HG03571 (cell line): Measurements from ENCODE around the gene PLCH2.

ENCODE experiments used
- ATAC-seq: cut with Tn5 transposase; IDR thresholded peaks from one replicate; pipeline ENCODE4 v1.9.1; 2021; ENCODE audit not compliant: unreplicated experiment

PLCH2 gene

DNA sequence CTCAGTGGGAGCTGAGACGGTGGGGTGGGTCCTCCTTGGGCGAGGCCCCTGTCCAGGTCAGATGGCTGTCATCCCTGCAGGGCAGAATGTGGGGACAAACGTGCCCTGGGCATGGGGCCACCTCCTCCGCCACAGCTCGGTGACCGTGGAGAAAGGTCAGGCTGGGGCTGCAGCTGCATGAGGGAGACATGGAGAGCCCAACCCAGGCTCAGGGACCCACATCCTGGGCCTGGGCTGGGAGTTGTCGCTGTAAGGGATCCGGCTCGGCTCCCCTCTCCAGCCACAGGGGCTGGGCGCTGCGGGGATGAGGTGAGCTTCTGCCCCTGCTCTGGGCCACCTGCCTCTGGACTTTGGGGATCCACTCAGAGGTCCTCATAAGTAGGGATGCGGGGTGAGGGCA, 518 bp upstream of the PLCH2 start:
- ATAC-seq: no peak

DNA sequence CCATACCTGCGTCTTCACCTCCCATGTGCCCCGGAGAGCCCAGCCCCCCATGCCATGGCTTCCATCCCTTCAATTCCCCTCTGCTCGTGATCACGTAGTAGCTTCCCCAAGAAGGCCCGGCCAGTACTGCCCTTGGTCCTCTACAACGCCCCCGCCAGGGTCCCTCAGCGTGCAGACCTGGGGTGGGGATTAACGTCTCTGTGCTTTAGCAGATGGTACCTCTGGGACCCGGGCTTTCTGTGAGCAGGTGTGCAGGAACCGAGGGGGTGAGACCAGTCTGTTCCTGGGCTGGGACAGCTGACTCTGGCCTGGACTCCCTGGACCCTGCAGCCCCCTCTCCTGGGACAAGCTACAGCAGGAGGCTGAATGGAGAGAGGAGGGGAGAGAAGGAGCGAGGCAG, 1.2 kb downstream of the PLCH2 start:
- no peak for ATAC-seq

DNA sequence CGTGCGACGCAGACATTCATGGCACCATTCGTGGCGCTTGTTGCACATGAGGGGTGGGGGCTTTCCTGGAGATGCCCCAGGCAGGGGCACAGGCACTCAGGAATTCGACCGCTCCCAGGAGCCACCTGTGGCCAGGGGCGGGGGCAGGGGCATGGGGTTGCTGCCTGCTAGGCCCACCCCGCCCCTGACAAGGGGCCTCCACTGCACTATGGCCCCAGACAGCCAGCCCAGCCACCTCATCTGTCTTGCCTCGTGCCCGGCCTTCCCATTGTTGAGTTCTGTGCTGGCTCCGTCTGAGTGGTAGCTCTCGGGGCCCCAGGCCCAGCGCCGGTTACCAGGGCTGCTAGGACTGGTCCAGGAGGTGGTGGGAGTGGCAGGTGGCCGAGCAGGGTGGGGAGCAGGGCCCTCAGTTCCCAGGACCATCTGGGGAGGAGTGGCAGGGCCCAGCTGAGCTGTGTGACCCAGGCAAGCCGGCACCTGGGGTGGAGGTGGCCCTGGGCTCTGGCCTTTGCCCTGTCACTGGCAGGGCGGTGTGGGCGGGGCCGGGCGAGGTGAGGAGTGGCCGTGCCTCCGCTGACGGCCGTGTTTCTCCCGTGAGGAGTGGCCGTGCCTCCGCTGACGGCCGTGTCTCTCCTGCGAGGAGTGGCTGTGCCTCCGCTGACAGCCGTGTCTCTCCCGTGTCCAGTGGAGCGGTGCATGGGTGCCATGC, 1.9 kb downstream of the PLCH2 start:
- ATAC-seq: no peak

DNA sequence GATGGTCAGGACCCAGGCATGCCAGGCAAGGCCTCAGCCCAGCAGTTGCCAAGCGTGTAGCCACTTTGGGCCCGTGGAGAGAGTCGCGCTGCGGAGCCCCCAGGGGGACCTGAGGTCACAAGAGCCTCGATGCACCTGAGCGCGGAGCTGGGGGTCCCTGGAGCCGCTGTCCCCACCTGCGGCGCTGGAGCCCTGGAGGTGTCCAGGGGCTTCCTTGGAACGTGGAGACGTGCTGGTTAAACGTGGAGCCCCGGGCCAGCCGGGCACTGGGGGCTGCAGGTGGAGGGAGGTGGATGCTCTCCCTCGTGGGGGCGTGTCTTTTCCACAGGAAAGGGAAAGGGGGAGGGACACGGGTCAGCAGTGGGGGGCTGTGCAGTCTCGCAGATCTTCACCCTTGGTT, 3.1 kb downstream of the PLCH2 start:
- no peak for ATAC-seq

DNA sequence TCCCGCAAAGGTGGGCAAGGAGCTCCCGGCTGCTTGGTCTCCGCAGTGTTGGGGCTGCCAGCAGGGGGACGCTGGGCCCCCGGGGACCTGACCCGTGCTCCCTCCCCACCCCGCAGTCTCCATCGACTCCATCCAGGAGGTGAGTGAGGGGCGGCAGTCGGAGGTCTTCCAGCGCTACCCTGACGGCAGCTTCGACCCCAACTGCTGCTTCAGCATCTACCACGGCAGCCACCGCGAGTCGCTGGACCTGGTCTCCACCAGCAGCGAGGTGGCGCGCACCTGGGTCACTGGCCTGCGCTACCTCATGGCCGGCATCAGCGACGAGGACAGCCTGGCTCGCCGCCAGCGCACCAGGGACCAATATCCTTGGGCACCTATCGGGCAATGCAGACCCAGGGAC, 3.5 kb downstream of the PLCH2 start:
- no peak for ATAC-seq

DNA sequence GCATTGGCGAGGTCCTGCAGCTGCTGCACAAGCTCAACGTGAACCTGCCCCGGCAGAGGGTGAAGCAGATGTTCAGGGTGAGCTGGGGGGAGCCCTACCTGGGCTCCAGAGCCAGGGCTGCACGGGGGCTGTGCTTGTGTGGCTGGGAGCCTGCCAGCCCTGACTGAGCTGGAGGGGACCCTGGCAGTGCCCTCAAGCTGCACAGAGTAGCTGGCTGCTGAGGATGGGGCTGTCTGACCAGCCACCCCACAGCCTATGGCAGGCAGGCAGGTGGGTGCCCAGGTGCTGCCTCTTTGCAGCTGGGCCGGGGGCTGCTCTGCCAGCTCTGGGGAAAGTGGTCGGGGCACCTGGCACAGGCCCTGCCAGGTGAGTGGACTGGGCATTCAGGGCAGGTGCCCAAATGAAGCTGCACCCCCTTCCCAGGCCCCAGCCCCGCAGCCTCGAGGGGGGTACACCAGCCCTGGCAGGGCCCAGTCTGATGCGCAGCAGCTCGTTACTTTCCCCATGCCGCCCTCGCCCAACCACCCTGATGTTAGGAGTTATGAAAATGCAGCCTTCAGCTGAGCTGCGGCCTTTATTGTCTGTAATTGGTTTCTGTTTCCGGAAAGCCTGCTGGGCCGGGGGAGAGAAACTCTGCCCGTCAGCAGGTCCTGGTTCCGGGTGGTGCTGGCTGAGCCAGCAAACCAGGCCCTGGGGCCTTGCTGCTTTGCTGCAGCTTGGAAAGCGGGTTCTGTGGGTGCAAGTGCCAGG, 4.3 kb downstream of the PLCH2 start:
- ATAC-seq: no peak

DNA sequence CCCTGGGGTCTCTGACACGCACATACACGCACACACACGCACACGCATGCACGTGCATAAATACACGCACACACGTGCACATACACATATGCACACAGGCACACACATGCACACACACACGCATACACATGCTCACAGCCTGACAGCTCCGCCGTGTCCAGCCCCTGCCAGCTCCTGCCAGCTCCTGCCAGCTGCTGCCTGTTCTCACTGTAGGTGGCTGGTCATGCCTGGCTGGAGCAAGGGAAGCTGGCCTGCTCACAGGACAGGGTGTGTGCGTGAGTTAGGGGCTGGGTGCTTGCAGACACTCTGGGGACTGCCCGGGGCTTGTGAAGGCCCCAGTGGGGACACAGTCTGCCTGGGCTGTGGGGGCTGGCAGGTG, 4.9 kb downstream of the PLCH2 start:
- no peak for ATAC-seq

DNA sequence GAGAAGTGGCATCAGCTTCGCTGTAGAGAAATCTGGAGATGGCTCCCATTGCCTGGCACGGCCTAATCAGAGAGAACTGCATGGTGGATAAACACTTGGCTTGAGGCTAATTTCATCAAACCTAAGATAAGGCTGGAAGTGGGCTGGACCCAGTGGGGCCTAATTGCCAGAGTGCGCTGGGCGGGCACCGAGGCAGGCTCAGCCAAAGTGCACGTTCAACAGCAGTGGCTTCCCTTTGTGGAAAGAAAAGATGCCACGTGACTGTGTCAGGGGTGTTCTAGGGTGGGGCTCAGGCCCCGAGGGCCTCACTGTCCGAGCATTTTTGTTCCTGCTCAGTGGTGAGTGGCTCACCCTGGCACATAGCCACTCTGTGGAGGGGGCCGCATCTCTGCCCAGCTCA, 5.8 kb downstream of the PLCH2 start:
- ATAC-seq: no peak

DNA sequence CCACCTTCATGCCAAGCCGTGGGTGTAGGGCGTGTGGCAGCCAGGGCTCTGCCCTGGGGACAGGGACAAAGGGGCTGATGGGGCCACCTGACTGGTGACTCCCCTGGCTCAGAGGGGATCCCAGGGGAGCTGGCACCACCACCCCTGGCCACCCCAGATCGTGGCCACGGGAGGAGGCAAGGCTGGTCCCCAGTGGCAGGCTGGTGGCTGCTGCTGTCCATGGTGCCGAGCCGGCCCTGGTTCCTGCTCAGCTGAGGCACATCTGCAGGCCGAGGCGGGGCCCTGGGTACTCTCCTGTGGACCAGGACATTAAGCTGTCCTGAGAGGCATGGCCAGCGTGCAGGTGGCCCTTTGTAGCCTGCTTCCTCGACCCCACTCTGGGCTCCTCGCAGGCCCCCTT, 6.5 kb downstream of the PLCH2 start:
- ATAC-seq: no peak

DNA sequence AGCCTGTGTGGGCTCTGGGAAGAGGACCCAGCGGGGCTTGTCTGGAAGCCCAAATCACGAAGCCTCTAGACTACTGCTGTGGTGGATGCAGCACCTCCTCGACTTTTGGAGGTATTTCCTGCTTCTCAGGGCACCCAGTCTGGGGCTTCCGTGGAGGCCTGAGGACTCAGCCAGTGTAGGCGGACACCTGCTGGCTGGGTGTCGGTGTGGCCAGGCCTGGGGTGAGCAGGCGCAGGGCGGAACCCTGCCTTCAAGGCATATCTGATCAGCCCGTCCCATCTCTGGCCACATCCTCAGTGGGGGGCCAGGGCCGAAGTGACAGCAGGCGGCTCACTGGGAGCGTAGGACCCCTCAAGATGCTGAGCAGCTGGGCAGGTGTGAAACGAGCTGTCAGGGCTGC, 6.9 kb downstream of the PLCH2 start:
- no peak for ATAC-seq

DNA sequence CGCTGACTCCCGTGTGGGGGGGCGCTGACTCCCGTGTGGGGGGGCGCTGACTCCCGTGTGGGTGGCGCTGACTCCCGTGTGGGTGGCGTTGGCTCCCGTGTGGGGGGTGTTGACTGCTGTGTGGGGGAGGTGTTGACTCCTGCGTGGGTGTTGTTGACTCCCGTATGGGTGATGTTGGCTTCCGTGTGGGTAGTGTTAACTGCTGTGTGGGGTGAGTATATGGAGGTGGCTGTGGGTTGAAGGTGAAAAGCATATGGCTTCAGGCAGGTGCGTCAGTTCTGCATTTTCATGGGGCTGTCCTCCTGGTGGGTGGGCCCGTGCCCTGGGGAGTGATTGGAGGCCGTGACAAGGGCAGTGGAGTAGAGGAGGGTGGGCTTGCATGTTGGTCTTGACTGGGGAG, 7.9 kb downstream of the PLCH2 start:
- ATAC-seq: no peak

DNA sequence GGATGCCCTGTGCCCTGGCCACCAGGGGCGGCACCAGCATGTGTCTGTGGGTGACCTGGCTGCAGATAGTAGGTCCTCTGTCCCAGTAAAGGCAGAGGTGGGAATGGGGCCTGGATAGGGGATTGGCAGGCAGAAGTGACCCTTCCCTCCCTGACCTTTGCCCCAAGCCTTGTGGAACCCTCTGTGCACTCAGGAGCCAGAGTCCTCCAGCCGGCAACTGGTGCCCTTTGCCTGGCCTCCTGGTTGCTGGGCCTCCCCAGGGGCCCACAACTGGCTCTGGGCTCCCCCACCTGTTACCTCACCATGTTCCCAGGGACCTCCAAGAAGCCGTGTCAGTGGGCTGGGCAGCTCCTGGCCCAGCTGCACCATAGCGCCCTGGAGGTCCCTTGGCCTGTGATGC, 10.0 kb downstream of the PLCH2 start:
- ATAC-seq: no peak

DNA sequence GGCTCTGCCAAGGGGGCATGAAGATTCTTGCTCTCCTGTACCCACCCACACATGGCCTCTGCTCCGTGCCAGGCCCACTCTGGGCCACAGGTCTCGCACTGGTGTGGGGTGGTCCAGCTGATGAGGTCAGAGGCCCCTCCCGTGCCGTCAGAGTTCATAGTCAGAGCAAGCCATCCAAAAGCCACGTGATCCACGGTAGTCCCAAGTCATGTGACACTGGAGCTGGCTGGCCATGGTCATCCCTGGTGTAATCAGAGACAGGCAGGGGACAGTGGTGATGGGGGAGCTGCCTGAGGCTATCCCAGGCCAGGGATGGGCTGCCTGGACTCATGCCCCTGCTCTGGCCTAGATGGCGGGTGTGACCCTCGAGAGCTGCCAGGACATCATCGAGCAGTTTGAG, 10.5 kb downstream of the PLCH2 start:
- ATAC-seq: no peak

DNA sequence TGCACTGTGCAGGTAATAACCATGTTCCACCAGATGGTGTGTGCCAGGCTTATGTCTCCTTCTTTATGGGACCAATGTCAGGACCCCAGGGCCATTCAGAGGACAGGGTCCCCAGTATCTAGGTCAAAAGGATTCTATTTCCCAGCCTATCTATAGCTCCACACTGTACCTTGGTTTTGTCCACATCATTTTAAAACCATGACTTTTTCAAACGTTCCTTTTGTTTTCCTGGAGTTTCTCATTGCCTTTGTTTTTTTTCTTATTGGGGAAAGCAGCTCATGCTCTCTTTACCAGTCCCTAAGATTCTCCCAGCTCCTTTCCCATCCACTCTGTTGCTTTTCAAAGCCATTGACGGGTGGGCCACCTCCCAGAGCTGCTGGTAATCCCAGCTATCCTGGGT, 12.6 kb downstream of the PLCH2 start:
- no peak for ATAC-seq

DNA sequence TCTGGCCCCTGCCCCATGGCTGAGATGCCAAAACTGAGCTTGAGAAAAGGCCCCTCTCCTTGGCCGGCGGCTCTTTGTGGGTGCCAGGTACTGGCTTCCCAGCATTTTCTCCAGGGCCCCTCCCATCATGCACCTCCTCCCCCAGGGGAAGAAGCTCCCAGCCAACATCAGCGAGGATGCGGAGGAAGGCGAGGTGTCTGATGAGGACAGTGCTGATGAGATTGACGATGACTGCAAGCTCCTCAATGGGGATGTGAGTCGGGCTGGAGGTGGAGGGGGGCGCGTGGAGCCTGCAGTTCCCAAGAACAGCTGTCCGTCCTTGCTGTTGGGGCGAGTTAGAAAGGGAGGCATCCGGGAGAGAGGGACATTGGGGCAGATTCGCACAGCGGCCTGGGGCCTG, 13.5 kb downstream of the PLCH2 start:
- ATAC-seq: no peak

DNA sequence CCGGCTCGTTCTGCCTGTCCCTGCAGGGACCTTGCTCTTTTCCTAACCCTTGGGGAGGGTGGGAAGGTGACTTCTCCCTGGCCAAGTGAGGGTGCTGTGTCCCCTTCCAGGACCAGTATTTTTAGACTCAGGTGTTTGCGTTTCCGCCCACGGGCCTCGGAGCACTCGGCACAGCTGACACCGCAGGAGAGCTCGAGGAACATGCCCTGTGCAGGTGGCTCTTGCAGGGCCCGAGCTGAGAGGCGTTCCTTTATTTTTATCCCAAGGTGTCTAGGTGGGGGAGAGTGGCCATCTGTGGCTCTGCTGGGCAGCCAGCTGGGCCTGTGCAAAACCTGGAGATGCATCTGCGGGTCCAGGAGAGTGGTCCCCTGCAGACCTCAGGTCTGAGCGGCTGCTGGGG, 16.0 kb downstream of the PLCH2 start:
- no peak for ATAC-seq

DNA sequence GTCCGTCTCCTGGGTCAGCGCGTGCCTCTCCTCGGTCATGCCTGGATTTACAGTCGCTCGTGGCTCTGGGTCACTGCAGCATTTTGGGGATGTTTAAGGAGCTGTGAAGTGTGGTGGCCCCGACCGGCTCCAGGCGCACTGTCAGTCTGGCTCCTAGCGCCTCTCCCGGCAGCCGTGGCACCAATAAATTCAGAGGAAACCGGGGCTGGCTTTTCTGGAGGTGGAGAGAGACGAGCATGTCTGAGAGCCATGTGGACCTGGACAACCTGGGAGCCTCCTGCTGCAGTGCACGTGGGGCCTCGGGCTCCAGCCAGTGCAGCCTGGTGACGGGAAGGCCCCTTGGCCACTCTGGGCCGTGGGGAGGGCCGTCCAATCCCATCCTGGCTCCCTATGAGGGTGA, 17.1 kb downstream of the PLCH2 start:
- no peak for ATAC-seq

DNA sequence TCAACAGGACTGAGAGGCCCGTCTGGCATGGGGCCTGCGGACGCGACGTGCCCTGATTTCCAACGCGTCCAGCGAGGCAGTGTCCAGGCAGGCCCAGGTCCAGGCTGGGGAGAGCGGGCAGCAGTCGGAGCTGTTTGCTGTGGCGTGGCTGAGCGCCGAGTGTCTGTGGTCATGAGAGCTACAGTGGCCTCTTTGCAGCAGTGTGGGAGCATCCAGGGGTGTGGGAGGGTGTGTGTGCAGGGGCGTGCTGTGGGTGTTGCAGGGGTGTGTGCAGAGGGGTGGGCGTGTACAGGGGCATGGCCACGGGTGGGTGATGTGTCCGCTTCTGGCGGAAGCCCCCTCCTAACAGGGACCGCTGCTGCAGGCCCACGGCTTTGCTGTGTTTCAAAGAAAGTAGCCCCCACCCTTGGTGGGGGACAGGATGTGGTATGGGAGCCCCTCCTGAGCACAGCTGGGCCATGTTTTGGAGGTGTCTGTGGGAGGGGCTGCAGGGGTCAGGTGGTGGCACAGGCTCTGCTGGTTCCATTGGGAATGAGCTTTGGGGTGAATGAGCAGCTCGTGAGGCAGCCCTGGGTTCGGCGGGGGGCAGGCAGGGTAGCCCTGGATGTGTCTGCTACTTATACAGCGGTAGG, 17.7 kb downstream of the PLCH2 start:
- no peak for ATAC-seq

DNA sequence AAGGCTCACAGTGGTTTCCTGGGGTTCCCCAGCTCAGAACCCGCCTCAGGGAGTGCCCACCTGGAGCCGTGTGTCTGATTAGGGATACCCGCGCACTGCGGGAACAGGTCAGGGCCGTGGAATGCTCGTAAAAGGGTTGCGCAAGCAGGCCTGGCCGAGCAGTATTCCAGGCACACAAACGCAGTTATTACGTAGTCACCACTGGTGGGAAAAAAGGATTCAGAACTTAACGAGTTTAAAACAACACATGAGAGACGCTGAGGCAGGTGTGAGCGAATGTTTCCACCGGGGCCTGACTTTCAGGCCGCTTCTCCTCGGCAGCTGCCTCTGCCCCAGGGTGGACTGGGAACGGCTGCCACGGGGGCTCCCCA, 18.2 kb downstream of the PLCH2 start:
- no peak for ATAC-seq

DNA sequence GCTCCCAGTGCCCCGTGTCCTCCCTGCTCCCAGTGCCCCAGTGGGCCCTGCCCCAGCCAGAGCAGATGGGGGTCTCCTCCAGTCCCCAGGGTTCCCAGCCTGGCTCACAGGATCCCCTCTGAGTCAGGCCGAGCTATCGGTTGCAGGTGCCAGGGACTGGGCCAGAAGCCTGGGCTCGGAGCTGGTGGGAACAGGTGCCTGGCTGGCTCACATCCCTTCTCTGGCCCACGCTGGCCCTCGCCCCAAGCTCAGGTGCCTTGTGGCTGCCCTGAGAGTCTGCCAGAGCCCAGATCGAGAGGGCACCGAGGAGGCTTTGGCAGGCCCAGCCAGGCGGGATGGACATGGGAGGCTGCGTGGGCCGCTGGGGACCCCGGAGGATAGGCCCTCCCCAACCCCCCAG, 18.9 kb downstream of the PLCH2 start:
- ATAC-seq: no peak

DNA sequence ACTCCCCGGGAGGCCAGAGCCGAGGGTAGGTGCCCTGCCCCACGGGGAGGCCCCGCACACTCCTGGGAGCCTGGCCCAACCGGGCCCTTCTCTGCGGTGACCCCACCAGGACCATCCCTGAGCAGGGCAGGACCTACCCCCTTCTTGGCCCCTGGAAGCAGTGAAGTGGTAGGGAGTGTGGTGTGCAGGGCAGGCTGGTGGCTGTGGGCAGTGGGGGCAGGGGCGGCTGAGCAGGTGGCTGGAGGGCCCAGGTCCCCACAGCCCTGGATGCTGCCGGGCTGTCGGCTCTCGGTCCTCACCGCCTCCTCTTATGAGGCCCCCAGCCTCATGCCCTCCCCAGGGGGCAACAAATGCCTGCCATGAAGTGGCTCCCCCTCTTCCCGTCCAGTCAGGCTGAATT, 19.5 kb downstream of the PLCH2 start:
- no peak for ATAC-seq

DNA sequence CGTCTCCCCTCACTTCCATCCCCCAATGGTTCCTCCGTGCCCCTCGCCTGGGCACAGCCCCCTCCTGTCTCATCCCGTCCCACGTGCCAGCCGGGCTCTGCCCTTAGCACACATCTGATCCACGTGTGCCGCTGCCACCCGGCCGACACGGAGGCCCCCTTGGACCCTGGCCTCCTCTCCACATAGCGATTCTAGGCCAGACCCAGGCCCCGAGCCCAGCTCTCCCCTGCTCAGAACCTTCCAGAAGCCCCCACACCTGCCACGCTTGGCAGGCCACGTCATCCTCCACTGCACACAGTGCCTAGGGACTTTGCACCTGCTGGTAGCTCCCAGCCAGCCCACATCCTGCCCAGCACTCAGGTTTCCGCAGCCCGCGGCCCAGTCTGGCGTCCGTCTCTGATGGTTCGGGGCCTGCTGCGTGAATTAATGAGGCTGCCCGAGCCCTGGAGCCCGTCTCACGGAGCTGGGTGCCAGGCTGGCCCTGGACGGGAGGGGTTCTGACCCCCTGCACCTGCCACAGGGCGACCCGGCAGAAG, 20.1 kb downstream of the PLCH2 start:
- ATAC-seq: no peak
